Activated CD4-positive, alpha-beta T cell treated with anti-CD3 and anti-CD28 coated beads, Interleukin-2, Interleukin-4, amounts not matched to agents 100 ng/mL and 50 ng/mL, durations not matched to agents 16 hours and 8 hours (primary cell): ENCODE data around the gene SDF2L1.
"Not testable (repeated sequence)": the region's sequence is repeated elsewhere in the genome, so short reads cannot be mapped to it uniquely, and the experiment has no call there.

Experiments used
- DNase-seq: peaks from one replicate; pipeline ENCODE4 v3.0.0-alpha.2; 2020; ENCODE audit warnings: low spot score

SDF2L1 gene

DNA sequence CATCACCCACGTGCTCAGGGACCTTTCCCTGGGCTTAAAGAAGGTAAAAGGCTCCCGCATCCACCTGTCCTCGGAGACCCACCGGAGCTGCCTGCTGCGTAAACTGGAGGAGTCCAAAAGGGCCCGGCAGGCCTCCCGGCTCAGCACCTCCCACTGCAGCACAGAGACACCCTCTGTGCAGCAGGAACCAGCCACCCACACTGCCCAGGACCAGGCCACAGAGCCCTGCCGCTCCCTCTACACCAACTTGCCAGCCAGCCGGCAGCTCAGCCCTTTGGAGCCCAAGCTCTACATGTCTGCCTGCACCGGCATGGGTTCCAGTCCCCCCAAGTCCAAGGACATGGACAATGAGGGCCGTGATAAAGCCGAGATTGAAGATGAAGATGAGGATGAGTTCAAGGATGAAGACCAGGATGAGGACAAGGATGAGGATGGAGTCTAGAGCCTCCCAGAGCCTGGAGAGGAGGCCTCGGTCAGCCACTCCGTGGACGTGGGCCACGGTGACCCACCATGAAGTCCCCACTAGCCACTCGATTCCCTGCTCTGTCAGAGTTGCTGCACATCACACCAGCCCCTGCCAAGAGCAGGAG lies 5.4 kb upstream of the SDF2L1 start:
- no peak for DNase-seq

DNA sequence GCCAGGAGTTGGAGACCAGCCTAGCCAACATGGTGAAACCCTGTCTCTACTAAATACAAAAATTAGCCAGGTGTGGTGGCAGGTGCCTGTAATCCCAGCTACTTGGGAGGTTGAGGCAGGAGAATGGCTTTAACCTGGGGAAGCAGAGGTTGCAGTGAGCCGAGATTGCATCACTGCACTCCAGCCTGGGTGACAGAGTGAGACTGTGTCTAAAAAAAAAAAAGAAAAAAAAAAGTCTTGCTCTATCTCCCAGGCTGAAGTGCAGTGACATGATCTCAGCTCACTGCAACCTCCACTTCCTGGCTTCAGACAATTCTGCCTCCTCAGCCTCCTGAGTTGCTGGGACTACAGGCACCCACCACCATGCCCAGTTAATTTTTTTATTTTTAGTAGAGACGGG lies 4.7 kb upstream of the SDF2L1 start:
- DNase-seq, result not testable (repeated sequence)

DNA sequence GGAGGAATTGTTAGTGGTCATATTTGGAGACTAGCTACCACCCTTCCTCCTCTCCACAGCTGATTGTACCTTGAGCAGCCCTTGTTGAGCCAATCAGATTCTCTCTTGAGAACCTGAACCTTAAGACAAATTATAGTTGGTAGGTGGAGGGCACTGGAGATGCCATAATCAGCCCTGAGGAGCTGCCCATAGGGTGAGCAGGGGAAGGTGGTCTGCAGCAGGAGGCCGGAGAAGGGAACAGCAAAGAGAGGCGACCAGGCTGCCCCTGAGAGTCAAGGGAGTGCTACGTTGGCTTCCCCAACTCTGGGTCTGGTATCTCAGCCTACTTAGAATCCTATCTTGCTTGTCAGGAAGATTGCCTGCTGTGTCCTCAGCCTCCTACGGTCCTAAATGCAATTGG lies 2.7 kb upstream of the SDF2L1 start:
- no peak for DNase-seq

DNA sequence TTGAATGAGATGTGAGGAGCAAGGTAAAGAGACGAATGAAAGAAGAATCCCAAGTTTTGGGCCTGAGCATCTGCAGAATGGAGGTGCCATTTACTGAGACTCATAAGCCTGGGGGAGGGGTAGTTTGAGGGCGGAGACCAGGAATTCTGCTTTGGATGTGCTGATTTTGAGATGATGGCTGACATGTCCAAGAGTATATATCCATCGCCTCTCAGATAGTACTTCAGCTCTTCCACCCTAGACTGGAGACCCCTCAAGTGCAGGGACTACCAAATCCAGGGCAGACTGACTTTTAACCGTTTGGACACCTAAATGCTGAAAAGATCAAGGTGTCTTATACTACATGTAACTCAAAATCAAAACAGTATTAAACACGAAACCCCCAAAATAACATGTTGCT lies 1.3 kb upstream of the SDF2L1 start:
- DNase-seq, result no peak

DNA sequence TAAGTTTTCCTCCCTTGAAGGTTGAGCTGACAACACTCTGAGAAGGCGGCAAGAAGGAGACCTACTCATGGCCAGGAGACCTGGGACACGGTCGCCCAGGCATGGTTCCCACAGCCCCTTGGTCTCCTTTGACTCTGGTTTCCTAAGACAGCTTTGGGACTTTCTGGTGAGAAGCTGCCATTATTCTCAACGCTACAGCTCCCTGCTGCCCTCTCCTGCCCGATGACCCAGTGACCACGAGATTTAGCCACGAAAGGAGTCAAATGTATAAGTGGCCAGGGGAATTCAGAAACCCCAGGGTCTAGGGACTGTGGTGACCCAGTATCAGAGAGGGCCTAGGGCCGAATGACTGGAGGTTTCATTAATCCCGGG lies 699 bp upstream of the SDF2L1 start:
- no peak for DNase-seq

DNA sequence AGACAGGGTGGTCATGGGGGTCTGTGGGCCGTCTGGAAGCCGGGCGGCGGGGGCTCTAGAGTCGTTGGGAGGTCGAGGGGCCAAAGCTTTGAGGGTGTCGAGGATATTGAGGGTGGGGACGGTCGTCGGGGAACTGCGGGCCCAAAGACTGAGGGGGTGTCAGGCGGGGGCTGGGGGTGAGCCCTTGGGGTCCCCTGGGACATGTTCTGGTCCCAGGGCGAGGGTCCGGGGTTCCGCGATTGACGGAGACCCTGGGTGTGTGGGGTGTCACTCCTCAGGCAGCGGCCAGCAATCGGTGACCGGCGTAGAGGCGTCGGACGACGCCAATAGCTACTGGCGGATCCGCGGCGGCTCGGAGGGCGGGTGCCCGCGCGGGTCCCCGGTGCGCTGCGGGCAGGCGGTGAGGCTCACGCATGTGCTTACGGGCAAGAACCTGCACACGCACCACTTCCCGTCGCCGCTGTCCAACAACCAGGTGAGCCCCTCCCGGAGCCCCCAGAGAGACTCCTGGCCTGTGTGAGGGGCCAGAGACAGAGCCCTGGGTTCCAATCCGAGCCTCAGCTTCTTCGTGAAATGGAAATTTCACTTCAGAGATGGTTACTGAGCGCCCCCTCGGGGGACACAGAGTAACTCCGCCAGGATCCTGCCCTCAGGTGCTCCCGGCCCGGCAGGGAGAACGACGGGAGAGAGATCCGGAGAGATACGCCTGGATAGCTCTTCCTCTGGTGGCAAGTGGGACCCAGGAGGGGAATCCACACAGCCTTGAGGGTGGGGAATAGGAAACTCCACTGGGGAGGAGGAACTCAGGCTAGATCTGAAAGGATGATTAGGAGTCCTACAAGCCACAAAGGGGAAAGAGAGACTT lies 714 bp downstream of the SDF2L1 start:
- peak; percentile 72 for DNase-seq

DNA sequence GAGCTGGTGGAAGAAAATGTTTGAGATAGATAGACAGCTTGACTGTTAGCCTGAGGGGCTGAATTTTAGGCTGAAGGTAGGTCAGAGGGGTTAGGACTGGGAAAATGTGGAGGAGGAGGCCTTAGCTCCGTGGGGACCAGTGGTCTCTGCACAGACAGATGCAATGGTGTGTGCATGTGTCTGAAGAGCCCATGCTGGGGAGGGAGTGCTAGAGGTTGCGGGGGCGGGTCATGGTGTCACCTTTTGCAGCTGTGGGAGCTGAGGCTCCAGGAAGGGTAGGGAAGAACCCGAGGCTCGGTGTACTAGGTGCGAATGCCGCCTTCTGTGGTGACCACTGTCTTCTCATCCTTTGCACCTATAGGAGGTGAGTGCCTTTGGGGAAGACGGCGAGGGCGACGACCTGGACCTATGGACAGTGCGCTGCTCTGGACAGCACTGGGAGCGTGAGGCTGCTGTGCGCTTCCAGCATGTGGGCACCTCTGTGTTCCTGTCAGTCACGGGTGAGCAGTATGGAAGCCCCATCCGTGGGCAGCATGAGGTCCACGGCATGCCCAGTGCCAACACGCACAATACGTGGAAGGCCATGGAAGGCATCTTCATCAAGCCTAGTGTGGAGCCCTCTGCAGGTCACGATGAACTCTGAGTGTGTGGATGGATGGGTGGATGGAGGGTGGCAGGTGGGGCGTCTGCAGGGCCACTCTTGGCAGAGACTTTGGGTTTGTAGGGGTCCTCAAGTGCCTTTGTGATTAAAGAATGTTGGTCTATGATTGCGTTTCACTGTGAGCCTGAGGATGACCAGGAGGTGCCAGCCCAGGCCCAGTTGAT lies 1.6 kb downstream of the SDF2L1 start:
- no peak for DNase-seq

DNA sequence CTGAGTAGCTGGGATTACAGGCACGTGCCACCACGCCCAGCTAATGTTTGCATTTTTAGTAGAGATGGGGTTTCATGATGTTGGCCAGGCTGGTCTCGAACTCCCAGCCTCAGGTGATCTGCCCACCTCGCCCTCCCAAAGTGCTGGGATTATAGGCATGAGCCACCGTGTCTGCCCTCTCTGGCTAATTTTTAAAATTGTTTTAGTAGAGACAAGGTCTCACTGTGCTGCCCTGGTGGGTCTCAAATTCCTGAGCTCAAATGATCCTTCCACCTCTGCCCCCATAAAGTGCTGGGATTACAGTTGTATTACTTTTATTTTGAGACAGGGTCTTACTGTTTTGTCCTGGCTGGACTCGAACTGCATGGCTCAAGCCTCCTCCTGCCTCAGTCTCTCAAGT lies 3.4 kb downstream of the SDF2L1 start:
- DNase-seq, result not testable (repeated sequence)

DNA sequence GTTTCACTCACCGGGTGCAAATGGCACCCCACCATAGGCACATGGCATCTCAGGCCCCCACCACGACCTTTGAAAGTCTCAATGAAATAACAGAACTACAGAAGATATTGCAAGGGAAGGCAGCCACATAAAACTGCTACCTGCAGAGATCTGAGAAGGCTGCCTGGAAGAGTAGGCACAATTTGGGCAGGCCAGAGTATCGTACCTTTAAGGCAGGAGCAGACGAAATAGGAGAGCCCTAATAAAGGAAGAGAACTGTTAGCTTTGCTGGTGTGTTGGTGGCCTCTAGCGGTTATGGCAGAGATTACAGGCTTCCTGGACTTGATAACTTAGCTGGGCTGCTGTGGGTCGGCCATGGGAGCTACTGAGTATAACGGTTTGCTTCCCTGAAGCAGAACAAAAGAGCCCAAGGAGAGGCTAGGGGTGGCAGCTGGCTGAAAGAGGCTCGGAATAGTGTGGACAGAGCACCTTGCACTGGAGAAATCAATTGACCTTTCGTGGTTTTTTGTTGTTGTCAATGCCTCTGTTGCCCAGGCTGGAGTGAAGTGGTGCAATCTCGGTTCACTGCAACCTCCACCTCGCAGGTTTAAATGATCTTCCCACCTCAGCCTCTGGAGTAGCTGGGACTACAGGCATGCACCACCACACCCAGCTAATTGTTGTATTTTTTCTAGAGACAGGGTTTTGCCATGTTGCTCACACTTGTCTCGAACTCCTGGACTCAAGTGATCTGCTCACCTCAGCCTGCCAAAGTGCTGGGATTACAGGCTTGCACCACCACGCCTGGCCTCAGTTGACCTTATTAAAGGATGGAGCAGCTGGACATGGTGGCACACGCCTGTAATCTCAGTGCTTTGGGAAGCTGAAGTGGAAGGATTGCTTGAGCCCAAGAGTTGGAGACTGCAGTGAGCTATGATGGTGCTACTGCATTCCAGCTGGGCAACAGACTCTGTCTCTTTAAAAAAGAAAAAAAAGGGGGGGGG lies 4.8 kb downstream of the SDF2L1 start:
- DNase-seq, result peak; percentile 84

DNA sequence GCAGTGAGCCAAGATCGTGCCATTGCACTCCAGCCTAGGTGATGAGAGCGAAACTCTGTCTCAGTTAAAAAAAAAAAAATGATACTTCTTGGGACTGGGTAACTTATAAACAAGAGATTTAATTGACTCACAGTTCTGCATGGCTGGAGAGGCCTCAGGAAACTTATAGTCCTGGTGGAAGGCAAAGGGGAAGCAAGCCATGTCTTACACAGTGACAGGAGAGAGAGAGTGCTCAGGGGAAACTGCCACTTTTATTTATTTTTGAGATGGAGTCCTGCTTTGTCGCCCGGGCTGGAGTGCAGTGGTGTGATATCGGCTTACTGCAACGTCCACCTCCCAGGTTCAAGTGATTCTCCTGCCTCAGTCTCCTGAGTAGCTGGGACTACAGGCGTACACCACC lies 8.2 kb downstream of the SDF2L1 start:
- no peak for DNase-seq

DNA sequence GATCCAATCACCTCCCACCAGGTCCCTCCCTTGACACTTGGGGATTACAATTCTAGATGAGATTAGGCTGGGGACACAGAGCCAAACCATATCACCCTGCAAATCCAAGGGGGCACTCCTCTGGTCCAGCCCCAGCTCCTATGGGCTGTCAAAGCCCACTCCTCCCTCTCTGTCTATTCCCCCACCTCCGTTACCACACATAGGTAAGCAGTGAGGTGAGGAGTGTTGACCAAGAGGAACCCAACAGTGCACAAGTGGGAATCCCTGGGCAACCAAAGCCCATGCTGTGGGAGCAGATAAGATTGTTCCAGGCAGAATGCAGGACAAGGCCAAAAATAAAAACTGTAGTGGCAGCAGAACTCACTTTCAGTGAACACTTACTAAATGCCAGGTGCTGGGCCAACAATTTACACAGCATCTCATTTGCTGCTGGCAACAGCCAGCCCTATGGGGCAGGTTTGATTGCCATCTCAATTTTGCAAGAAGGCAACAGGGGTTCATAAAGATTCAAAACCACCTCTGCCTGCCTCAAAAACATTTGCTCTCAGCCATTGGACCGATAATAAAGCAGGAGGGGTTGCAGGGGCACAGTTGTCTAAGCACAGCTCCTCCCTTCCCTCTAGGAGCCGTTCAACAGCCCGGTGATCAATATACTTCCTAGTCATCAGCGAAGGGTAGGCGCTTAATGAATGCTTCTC lies 8.9 kb downstream of the SDF2L1 start:
- no peak for DNase-seq

DNA sequence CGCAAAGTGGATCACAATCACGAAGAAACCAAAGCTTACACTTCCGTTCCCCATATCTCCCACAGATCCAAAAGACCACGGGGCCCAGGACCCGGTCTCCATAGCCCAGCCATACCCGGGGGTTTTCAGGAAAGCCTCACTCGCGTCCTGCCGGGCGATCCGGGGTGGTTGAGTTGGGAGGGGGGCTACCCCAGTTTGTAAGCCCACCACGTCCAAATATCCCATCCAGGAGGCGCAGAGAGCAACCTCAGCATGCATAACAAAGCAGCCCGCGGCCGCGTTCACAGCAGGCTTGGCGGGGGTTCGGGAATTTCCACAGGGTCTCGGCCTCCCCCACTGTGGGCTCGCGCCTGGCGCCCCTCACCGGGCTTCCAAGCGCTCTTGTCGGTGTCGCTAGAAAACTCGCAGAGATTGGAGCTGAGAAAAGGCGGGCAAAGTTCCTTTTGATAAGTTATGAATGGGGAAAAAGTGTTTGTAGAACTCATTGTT lies 9.5 kb downstream of the SDF2L1 start:
- DNase-seq, result no peak

DNA sequence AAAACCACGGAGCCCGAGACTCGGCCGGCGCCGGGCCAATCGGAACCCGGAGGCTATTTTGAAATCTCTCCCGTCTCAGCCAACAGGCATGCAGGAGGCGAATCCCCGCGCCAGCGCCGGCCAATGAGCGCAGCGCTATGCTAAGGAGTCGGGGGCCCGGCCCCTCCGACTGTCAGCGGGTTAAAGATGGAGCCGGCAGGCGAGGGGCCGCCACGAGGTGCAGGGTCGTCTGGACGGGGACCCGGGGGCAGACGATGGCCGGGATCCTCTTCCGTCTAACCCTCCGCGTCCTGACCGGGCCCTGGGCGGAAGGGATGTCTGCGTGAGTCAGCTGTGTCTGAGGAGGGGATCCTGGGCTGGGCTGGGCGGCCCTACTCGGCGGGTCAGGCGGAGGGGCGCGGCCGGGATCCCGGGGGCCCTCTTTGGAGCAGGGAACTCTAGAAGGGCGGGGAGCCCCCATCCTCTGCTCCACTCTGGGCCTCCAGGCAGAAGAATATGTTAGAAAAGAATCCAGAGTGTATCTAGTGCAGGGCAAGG lies 10.0 kb downstream of the SDF2L1 start:
- peak; percentile 96 for DNase-seq

DNA sequence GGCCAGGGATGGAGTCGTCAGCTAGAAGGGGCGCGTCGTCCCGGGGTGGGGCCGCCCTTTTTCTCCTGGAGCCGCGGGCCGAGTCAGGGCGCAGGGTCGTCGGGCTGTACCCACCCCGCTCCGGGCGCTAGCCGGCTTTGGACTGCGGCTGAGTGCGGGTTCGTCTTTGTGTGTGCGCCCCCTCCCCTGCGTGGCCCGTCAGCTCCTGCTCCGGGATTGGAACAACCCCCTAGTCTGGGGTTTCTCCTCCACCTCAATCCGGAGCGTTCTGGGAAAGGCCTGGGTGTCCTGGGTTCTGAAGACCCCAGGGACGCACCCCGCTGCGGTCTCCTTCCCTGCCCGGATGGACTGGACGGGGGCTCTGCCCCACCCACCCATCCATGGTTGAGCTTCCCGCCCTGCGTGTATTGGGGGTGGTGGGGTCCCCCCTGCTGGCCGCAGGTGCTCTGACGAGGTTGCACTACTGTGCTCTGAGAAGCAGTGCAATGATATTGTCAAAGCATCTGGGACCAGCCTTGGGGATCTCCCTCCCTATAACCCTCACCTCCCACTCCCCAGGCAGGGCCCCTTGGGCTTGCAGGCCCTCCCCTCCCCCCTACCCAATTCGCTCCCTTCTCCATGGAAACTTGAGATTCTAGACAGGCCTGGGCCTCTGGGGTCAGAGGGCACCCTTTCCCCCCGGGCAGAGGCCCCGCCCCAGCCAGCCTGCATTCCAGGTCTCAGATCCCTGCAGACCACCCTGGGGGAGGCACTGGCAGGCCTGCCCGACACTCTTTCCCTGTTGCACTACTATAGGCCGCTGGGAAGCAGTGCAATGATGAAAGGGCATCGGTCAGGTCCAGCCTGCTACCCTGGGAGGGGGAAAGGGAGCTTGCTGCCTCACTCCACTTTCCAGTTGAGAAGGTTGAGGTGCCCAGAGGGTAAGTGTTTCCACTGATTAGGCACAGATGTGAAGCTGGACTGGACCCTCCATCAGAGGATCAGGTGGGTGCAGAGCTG lies 10.7 kb downstream of the SDF2L1 start:
- DNase-seq, result no peak

DNA sequence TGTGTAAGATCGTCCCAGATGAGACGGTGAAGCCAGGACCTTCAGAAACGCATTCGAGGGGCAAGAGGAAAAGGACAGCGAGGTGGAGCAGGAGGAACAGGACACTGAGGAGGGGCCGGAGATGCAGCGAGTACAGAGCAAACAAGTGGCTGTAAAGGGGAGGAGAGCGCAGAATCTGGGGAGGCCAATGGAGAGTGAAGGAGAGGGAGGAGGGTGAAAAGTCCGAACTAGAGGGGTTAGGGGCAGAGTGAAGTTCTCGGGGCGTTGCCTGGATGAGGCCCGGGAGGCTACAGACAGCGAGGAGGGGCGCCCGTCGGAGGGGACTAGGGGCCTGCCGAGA lies 14.9 kb downstream of the SDF2L1 start:
- no peak for DNase-seq

DNA sequence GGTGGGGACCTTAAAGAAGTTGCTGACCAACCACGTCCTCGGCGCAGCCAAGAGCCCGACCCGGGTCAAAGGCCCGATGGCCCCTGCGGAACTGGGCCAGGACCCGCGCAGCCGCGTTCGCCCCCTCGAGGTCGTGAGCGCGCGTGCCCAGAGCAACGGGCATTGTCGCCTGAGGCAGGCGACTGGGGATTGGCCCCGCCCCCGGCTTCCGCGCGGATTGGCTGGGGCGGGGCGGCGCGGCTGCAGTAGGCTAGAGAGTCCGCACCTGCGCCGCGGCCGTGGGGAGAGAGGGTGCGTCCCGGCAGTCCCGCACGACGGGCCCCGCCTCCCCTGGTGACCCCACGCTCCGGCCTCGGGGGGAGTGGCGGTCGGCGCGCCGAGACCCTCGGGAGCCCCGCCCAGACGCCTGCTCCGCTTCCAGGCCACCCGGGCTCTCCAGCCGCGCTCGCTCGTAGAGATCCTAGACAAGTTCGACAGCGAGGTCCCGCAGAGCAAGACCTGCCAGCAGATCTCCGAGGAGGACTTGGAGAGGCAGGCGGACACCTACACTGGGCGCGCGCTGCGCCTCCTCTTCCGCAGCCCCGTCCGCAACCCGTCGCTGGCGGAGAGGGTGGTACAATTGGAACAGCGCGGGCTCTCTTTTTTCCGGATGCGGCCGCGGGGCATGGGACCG lies 15.4 kb downstream of the SDF2L1 start:
- DNase-seq, result peak; percentile 83

DNA sequence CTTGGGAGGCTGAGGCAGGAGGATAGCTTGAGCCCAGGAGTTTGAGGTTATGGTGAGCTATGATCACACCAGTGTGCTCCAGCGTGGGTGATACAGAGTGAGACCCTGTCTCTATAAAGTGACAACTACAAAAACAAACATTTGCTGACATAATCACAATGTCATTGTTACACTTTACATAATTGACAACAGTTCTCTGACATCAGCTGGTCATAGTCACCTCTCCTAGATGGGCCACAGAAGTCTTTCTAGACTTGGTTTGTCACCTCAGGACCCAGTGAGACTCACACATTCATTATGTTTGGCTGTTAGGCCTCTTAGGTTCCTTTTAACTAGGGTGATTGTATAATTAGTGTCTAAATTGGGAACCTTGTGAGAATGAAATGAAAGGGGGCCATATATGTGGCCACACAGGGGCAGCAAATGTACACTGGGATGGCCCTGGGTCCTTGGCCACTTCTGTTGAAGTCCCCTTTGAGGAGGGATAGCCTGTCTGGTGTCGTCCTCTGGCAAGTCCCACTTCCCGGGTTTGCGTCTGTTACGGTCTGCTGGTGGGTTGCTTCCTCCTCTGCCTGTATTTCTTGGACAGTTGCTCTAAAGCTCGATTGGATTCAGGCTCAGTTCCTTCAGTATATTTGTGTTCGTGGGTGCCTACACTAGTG lies 17.9 kb downstream of the SDF2L1 start:
- no peak for DNase-seq

DNA sequence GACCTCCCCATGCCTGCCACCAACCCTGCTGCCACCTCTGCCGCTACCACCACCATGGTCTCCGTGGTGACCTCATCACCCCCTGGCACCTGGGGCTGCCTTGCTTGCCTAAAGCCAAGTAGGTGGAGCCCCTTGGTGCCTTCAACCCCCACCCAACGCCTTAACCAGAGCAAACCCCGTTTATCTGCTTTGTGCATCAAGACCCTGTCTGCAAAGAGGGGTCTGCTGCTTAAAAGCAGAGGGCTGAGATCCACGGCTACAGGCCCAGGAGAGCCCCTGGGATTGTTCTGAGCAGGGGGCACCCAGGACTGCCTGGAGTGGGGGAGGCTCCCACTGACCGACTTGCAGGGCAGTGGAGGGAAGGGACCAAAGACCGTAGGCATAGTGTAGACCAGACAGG lies 18.8 kb downstream of the SDF2L1 start:
- no peak for DNase-seq
